Suprapubic skin (tissue), 4 donors: ENCODE data around the gene URI1. TPM values are rescaled to one million over a fixed set of nuclear protein-coding genes. Genes with fewer than 3 reads are reported as not detected.

ENCODE experiments used
- DNase-seq, 2 donors: peaks; one replicate each; pipeline ENCODE4 v3.0.0-alpha.2; 2019; ENCODE audit warnings: low spot score in 2 of 2
- H3K27ac ChIP-seq: fragments of 200-600 bp; sonication (generic); one replicate; pipeline ENCODE4 v1.5.1; 2019
- H3K27me3 ChIP-seq: fragments of 200-600 bp; sonication (generic); one replicate; pipeline ENCODE4 v1.5.1; 2019
- H3K36me3 ChIP-seq: fragments of 200-600 bp; sonication (generic); one replicate; pipeline ENCODE4 v1.5.1; 2019
- H3K4me1 ChIP-seq: fragments of 200-600 bp; sonication (generic); one replicate; pipeline ENCODE4 v1.5.1; 2019
- H3K4me3 ChIP-seq: fragments of 200-600 bp; sonication (generic); one replicate; pipeline ENCODE4 v1.5.1; 2019; ENCODE audit warnings: mild to moderate bottlenecking
- H3K9me3 ChIP-seq: fragments of 200-600 bp; sonication (generic); one replicate; pipeline ENCODE4 v1.5.1; 2019
- EP300 ChIP-seq: sonication (generic); formaldehyde crosslinking; IDR thresholded peaks from one replicate; pipeline ENCODE4 v1.6.1; 2017; ENCODE audit warnings: antibody characterized with exemption
- POLR2A ChIP-seq, 2 donors: fragments of 450-650 bp; IDR thresholded peaks; one replicate each; pipeline ENCODE4 v1.6.1; 2017; ENCODE audit warnings: antibody characterized with exemption in 2 of 2, mild to moderate bottlenecking in 2 of 2, moderate library complexity in 2 of 2
- POLR2AphosphoS5 ChIP-seq, 3 donors: sonication (generic); formaldehyde crosslinking; IDR thresholded peaks; one replicate each; pipeline ENCODE4 v1.6.1; 2017; ENCODE audit warnings: antibody characterized with exemption in 3 of 3
- WGBS: methylation state at CpG from one replicate; pipeline ENCODE4 v1.1.5; 2018; 5-methylcytosine and 5-hydroxymethylcytosine counted together
- total RNA-seq, 4 donors: library from RNA; depleted of rRNA; stranded (reverse); fragments of >200 nt; gene quantifications; one replicate each; pipeline ENCODE4 v1.1.0, GENCODE V29; 2016
- TF ChIP-seq, protein P1 (sequence below), 2 donors: fragments of 200-600 bp in 1 of 2; fragments of 450-650 bp in 1 of 2; sonication (generic) in 1 of 2; IDR thresholded peaks; one replicate each; pipeline ENCODE4 v1.5.1; 2016 to 2019; ENCODE audit warnings: antibody characterized with exemption in 2 of 2, mild to moderate bottlenecking in 1 of 2, moderate library complexity in 1 of 2

Gene URI1
- total RNA-seq, 4 donors from 2014 or later = 43.8 to 71.2 (median 58.8) TPM

DNA sequence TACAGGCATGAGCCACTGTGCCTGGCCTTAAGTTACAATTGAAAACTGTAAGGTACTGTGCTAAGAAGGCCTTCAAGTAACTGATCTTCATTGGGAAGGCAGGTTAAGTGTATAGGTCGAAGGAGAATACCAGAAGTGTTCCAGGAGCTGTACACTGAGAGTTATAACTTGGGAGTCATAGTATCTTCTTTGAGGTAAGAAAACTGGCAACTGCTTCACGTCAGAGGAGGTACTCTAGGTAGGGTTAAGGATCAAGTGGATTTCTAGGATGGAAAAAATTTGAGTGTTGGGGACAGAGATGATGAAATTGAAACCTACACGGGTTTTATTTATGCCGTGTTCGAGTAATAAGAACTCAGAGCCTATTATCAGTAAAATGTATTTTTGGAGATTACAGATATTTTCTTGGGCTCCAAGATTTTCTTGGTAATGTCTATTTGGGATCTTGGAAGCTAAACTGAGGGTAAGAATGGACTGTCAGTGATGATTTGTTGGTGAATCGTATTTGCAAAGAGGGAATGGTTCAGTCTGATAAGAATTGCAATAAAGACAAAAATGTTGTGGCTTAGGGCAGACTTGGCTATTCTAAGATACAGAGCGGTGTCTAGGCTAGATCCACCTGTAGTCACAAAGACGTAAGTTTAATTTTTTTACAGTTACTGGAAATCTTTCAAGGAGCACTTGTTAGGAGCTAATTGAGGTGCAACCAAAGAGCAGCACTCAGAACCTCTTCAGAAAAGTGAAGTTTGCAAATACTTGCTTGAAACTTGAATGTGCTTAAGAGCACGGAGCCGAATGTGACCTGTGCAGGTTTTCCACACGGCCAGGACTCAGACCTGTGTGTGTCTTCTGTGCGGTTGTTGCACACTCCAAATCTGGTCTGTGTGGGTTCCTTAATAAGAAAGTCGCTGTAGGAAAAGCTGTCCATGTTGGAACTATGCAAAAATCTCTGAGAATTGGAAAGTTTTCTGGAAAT lies 102.5 kb downstream of the URI1 start:
- Histone ChIP-seq H3K27ac (no peak overlapping the region), H3K36me3 (no peaks in the 10 kb centered on the region), H3K9me3 (no peaks in the 10 kb centered on the region), H3K4me1 (no peaks in the 10 kb centered on the region), H3K27me3 (no peaks in the 10 kb centered on the region), H3K4me3 (no peak overlapping the region)
- DNase-seq = no peak
- WGBS = 96% methylated on average over 13 of the region's 13 CpGs
- TF ChIP-seq POLR2AphosphoS5 (IDR thresholded peaks at IDR 0.05) (no peak), POLR2A (IDR thresholded peaks at IDR 0.05) (no peak), EP300 (no peak)
- TF ChIP-seq, protein P1, sequence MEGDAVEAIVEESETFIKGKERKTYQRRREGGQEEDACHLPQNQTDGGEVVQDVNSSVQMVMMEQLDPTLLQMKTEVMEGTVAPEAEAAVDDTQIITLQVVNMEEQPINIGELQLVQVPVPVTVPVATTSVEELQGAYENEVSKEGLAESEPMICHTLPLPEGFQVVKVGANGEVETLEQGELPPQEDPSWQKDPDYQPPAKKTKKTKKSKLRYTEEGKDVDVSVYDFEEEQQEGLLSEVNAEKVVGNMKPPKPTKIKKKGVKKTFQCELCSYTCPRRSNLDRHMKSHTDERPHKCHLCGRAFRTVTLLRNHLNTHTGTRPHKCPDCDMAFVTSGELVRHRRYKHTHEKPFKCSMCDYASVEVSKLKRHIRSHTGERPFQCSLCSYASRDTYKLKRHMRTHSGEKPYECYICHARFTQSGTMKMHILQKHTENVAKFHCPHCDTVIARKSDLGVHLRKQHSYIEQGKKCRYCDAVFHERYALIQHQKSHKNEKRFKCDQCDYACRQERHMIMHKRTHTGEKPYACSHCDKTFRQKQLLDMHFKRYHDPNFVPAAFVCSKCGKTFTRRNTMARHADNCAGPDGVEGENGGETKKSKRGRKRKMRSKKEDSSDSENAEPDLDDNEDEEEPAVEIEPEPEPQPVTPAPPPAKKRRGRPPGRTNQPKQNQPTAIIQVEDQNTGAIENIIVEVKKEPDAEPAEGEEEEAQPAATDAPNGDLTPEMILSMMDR (IDR thresholded peaks at IDR 0.05) = no peak

DNA sequence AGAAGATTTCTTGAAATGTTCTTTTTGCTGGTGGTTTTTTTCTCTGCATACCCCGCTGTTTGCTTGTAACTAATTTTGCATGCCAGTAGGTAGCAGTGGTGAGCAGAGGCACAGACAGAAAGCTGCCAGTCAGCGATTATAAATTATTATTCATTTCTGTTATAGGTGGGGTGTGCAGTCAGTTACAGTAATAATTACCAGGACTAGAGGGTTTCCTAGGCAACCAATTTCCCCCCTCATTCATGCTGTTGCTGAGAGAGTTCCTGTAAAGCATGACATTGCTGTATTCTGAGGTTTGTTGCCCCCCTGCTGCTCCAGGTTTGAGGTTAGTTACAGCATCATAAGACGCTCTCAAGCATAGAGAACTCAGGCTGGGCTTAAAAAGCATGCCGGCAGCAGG lies 104.5 kb downstream of the URI1 start:
- H3K4me3 ChIP-seq = no peak overlapping the region
- WGBS = 48% methylated on average over 4 of the region's 4 CpGs
- no peaks in the 10 kb centered on the region for H3K4me1 ChIP-seq
- H3K36me3 ChIP-seq = no peaks in the 10 kb centered on the region
- DNase-seq = no peak
- H3K27me3 ChIP-seq = no peaks in the 10 kb centered on the region
- H3K9me3 ChIP-seq = no peaks in the 10 kb centered on the region
- no peak overlapping the region for H3K27ac ChIP-seq
- no peak for TF ChIP-seq POLR2AphosphoS5 (IDR thresholded peaks at IDR 0.05)
- no peak for TF ChIP-seq EP300
- TF ChIP-seq POLR2A (IDR thresholded peaks at IDR 0.05) = no peak
- TF ChIP-seq, protein P1 (IDR thresholded peaks at IDR 0.05) = peak in 1 of 2 donors; percentile 8

DNA sequence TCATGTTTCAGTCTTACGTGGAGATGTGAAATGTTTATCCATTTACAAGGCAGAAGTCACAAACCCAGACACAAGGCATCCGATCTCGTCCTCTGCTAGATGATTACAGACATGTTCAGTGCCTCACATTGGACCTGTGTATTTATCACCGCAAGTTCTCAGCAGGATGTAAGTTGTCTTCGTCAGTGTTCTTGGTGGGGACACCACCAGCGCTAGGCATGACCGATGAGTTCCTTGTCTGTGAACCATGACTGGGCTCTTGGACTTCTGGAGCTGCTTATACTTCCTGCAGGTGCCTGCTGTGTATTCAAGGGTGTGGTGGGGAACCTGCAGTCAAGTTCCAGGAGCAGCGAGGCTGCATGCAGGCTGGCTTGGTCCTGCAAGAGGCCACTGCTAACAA lies 105.4 kb downstream of the URI1 start:
- no peak for TF ChIP-seq POLR2AphosphoS5 (IDR thresholded peaks at IDR 0.05)
- TF ChIP-seq POLR2A (IDR thresholded peaks at IDR 0.05) = no peak
- TF ChIP-seq, protein P1 (IDR thresholded peaks at IDR 0.05) = no peak
- no peak for TF ChIP-seq EP300
- no peak for DNase-seq
- WGBS = 88% methylated on average over 8 of the region's 8 CpGs
- H3K36me3 ChIP-seq = no peaks in the 10 kb centered on the region
- H3K27me3 ChIP-seq = no peaks in the 10 kb centered on the region
- no peak overlapping the region for H3K4me3 ChIP-seq
- H3K4me1 ChIP-seq = no peaks in the 10 kb centered on the region
- H3K27ac ChIP-seq = no peak overlapping the region
- H3K9me3 ChIP-seq = no peaks in the 10 kb centered on the region

DNA sequence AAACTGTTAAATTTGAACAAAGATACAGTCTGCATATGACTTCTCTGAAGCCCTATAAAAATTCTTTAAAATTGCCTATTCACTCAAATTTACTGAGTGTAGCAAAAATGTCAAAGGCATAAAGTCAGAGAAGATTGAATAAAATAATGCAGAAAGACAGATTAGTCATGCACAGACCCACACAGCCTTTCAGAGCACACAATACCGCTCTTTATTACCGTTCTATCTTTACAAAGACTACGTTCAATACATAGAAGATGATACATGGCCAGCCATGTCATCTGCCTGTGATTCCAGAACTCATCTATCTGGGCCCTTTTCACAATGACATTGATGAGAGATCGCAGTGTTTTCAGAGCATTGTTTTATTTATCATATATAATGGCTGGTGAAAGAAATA lies 107.2 kb downstream of the URI1 start:
- Histone ChIP-seq H3K27me3 (no peaks in the 10 kb centered on the region), H3K9me3 (no peaks in the 10 kb centered on the region), H3K4me1 (no peaks in the 10 kb centered on the region), H3K4me3 (no peak overlapping the region), H3K36me3 (no peaks in the 10 kb centered on the region), H3K27ac (no peak overlapping the region)
- no peak for DNase-seq
- 78% methylated on average over 4 of the region's 4 CpGs for WGBS
- TF ChIP-seq EP300 (no peak), POLR2A (IDR thresholded peaks at IDR 0.05) (no peak), POLR2AphosphoS5 (IDR thresholded peaks at IDR 0.05) (no peak)
- TF ChIP-seq, protein P1 (IDR thresholded peaks at IDR 0.05) = no peak

DNA sequence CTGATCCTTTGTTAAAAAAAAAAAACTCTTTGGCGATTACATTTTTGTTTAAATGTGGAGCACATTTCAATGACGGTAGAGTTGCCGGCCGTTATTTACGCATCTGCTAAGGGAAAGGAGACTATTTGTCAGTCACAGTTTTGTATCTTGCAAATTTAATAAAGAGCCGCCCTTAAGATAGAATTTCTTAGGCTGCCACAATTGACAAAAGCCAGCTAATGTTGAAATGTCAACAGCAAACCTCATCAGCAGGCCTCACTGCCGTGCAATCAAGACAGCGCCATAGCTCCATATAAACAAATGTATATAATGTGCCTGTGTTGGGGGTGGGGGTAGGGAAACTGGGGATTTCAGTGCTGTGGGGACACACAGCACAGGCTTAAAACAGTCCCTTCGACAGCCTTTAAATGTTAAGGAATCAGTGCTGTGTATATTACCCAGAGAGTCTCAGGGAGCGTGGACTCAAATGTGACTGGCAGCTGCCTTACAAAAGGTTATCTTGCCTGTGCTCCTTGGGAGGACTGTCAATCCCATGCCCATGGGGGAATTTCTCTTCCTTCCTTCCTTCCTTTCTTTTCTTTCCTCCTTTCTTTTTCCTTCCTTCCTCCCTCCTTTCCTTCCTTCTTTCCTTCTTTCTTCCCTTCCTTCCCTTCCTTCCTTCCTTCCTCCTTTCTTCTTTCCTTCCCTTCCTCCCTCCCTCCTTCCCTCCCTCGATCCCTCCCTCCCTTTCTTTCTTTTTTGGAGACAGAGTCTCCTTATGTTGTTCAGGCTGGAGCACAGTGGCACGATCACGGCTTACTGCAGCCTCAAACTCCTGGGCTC lies 108.0 kb downstream of the URI1 start:
- TF ChIP-seq EP300 (no peak), POLR2AphosphoS5 (IDR thresholded peaks at IDR 0.05) (no peak), POLR2A (IDR thresholded peaks at IDR 0.05) (no peak)
- TF ChIP-seq, protein P1 (IDR thresholded peaks at IDR 0.05) = no peak
- Histone ChIP-seq H3K27ac (no peak overlapping the region), H3K9me3 (no peaks in the 10 kb centered on the region), H3K27me3 (no peaks in the 10 kb centered on the region), H3K4me1 (no peaks in the 10 kb centered on the region), H3K36me3 (no peaks in the 10 kb centered on the region), H3K4me3 (no peak overlapping the region)
- 68% methylated on average over 13 of the region's 13 CpGs for WGBS
- DNase-seq = no peak
